Colonic mucosa (tissue), 4 donors: ENCODE measurements around the gene KLHL40. TPM values are rescaled to one million over a fixed set of nuclear protein-coding genes. Genes with fewer than 3 reads are reported as not detected.
A peak's percentile ranks its signal among the peaks of the same experiment; 100 is the strongest.

ENCODE experiments used
- DNase-seq: peaks from one replicate; pipeline ENCODE4 v3.0.0-alpha.2; 2020
- H3K27ac ChIP-seq: fragments of 200-600 bp; one replicate; pipeline ENCODE4 v1.8.0; 2021
- H3K27me3 ChIP-seq: fragments of 200-600 bp; one replicate; pipeline ENCODE4 v1.8.0; 2021
- H3K36me3 ChIP-seq: fragments of 200-600 bp; one replicate; pipeline ENCODE4 v1.8.0; 2021
- H3K4me1 ChIP-seq: fragments of 200-600 bp; one replicate; pipeline ENCODE4 v1.8.0; 2021; ENCODE audit warnings: mild to moderate bottlenecking
- H3K4me3 ChIP-seq: fragments of 200-600 bp; one replicate; pipeline ENCODE4 v1.8.0; 2021
- H3K9ac ChIP-seq, 2 donors: one replicate each; pipeline ENCODE4 v1.7.0; 2013; ENCODE audit warnings: control low read depth in 2 of 2, low read depth in 2 of 2, low read length in 2 of 2
- H3K9me3 ChIP-seq: fragments of 200-600 bp; one replicate; pipeline ENCODE4 v1.8.0; 2021
- intact Hi-C: fragments of 100-400 bp; cut with DNase I; formaldehyde crosslinking; loops from one replicate; pipeline ENCODE4 v1.14.1; 2022
- total RNA-seq, 2 donors: library from RNA; stranded (reverse); fragmentation: NEBNext Ultra II Directional in 1 of 2; extraction: Animal tissue kit (Norgen Biotek cat#: 25700) in 1 of 2; gene quantifications; one replicate each; pipeline ENCODE4 v1.2.1, GENCODE V29; 2021
- TF ChIP-seq, protein P1 (sequence below): fragments of 200-600 bp; IDR thresholded peaks from one replicate; pipeline ENCODE4 v1.8.0; 2022; ENCODE audit warnings: antibody characterized with exemption, mild to moderate bottlenecking
- donor health status: healthy.
- donor health status: DM: no; HTN: no; CAD: no.
- donor health status: DM: no; HTN: no; CAD: no.

Gene KLHL40
- total RNA-seq, 2 donors from 2014 or later: not detected

DNA sequence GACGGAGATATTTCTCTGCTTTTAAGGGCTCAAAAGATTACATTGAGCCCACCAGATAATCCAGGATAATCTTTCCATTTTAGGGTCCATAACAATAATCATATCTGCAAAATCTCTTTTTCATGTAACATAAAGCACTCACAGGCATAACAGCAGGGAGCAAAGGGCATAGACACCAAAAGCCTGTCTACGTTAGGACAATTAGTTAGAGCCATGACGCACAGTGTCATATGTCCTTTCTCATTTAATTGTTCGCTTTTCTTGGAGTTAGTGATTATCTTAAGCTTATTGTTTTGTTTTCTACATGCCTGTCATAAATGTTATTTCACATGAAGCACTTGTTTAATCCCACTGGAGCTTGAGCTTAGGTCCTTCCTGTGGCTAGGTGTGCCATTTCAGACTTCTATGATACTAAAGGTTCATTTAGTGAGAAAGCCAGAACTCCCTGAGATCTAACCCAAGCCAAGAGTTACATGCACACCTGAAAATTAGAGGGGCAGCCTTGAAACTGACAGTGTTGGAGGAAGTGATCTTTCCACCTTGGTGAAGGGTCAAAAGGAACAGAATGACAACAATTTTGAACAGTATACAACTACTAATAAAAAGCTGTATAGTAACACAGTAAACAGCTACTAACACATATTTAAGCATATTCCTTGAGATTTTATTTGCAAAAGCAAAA is 29.0 kb downstream of the KLHL40 start:
- TF ChIP-seq, protein P1, sequence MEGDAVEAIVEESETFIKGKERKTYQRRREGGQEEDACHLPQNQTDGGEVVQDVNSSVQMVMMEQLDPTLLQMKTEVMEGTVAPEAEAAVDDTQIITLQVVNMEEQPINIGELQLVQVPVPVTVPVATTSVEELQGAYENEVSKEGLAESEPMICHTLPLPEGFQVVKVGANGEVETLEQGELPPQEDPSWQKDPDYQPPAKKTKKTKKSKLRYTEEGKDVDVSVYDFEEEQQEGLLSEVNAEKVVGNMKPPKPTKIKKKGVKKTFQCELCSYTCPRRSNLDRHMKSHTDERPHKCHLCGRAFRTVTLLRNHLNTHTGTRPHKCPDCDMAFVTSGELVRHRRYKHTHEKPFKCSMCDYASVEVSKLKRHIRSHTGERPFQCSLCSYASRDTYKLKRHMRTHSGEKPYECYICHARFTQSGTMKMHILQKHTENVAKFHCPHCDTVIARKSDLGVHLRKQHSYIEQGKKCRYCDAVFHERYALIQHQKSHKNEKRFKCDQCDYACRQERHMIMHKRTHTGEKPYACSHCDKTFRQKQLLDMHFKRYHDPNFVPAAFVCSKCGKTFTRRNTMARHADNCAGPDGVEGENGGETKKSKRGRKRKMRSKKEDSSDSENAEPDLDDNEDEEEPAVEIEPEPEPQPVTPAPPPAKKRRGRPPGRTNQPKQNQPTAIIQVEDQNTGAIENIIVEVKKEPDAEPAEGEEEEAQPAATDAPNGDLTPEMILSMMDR: no peak
- Histone ChIP-seq H3K27ac (no peak overlapping the region), H3K4me3 (no peak overlapping the region), H3K36me3 (no peaks in the 10 kb centered on the region), H3K27me3 (no peaks in the 10 kb centered on the region), H3K9me3 (no peaks in the 10 kb centered on the region), H3K9ac (peak overlapping the region in 1 of 2 donors; percentile 2), H3K4me1 (no peaks in the 10 kb centered on the region)
- intact Hi-C loops: no loop called here
- no peak for DNase-seq

DNA sequence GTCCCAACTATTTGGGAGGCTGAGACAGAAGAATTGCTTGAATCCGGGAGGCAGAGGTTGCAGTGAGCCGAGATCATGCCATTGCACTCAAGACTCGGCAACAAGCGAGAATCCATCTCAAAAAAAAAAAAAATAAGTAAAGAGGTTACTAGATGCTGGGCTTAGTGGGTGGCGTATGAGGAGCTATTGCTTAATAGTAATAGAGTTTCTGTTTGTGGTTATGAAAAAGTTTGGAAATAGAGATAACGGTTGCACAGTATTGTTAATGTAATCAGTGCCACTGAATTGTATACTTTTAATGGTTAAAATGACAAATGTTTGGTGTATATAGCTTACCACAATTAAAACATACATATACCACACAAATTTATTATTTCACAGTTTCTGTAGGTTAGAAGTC is 32.0 kb downstream of the KLHL40 start:
- Histone ChIP-seq H3K27ac (no peak overlapping the region), H3K4me1 (no peaks in the 10 kb centered on the region), H3K27me3 (no peaks in the 10 kb centered on the region), H3K4me3 (no peak overlapping the region), H3K9ac (no peak overlapping the region), H3K36me3 (no peaks in the 10 kb centered on the region), H3K9me3 (no peaks in the 10 kb centered on the region)
- TF ChIP-seq, protein P1: no peak
- intact Hi-C loops: no loop called here
- no peak for DNase-seq

DNA sequence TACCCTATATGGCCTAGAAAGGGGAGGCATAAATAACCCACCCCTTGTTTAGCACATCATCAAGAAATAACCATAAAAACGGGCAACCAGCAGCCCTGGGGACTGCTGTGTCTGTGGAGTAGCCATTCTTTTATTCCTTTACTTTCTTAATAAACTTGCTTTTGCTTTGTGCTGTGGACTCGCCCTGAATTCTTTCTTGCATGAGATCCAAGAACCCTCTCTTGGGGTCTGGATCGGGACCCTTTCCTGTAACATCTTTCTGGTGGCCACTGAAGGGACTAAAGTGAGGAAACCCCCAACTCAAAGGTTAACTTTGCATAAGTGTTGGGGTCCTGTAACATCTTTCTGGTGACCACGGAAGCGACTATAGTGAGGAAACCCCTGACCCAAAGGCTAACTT is 33.0 kb downstream of the KLHL40 start:
- Histone ChIP-seq H3K4me1 (no peaks in the 10 kb centered on the region), H3K9ac (no peak overlapping the region), H3K9me3 (no peaks in the 10 kb centered on the region), H3K36me3 (no peaks in the 10 kb centered on the region), H3K27me3 (no peaks in the 10 kb centered on the region), H3K4me3 (no peak overlapping the region), H3K27ac (no peak overlapping the region)
- intact Hi-C loops: no loop called here
- TF ChIP-seq, protein P1: no peak
- no peak for DNase-seq

DNA sequence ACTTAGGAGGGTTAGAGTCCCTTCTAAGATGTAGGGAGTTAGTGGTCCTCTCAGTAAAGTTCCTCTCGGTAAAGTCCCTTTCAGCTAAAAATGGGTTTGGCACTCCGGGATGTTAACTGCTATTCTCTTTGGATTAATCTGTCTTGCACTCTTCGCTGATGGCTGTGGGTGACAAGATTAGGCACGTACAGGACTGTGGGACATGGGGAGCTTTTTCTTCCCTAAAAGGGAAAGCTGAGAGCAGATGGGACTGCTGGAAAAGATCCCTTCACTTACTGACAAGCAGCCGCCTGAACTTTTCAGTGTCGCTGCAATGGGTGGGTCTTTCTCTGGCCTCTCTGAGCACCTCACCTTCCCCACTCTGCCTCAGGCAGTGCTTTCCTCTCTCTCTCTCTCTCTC is 33.7 kb downstream of the KLHL40 start:
- Histone ChIP-seq H3K4me1 (no peaks in the 10 kb centered on the region), H3K4me3 (no peak overlapping the region), H3K9ac (no peak overlapping the region), H3K27me3 (no peaks in the 10 kb centered on the region), H3K36me3 (no peaks in the 10 kb centered on the region), H3K27ac (no peak overlapping the region), H3K9me3 (no peaks in the 10 kb centered on the region)
- TF ChIP-seq, protein P1: no peak
- no peak for DNase-seq
- intact Hi-C loops: no loop called here

DNA sequence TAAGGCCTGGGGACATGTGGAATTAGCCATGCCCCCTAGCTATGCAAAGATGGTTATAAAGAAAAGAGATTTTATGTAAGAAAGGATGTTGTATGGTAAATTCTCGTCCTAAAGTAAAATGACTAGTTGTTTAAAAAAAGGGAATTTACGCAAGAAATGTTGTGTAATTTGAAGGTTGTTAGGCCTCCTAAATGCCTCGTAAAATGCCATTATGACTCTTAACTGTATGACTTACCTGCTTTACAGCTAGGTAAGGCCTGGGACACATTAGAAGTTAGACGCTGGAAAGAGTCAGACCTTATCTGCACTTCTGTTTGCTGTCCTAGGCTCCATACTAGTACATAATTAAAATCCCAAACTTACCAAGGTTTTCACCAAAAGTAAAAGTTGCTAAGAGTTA is 34.8 kb downstream of the KLHL40 start:
- Histone ChIP-seq H3K9me3 (no peaks in the 10 kb centered on the region), H3K27ac (no peak overlapping the region)
- intact Hi-C loops: no loop called here

More for the DNA sequence above, 34.8 kb downstream of the KLHL40 start:
- Histone ChIP-seq H3K4me1 (no peaks in the 10 kb centered on the region), H3K36me3 (no peaks in the 10 kb centered on the region), H3K4me3 (no peak overlapping the region), H3K27me3 (no peaks in the 10 kb centered on the region), H3K9ac (no peak overlapping the region)
- DNase-seq: no peak
- TF ChIP-seq, protein P1: no peak
